ENCODE data around the gene ARHGAP42. TPM values are rescaled to one million over a fixed set of nuclear protein-coding genes. Genes with fewer than 3 reads are reported as not detected.

Gene ARHGAP42
- total and polyA plus RNA-seq, 2 donors = 6.0 to 24.4 TPM

- Histone ChIP-seq H3K9me3 (ENCODE audit: control insufficient read depth in 2 of 2, insufficient read depth in 1 of 2, low read length in 1 of 2) (no peaks in the 10 kb centered on the region), H3K36me3 (ENCODE audit: control insufficient read depth in 2 of 2, insufficient read depth in 2 of 2, low read length in 1 of 2) (no peaks in the 10 kb centered on the region), H3K4me1 (ENCODE audit: control insufficient read depth in 2 of 2, insufficient read depth in 2 of 2, low read length in 2 of 2) (peaks cover 0 to 5% of the 10 kb centered on the region in 2 donors), H3K4me3 (ENCODE audit: low read length in 2 of 2) (no peak overlapping the region), H3K27ac (ENCODE audit: low read depth in 1 of 2, low read length in 1 of 2) (peak overlapping the region in 1 of 2 donors; percentile 31), H3K27me3 (ENCODE audit: control insufficient read depth in 2 of 2, insufficient read depth in 1 of 2, low read length in 1 of 2) (no peaks in the 10 kb centered on the region)
- DNase-seq (ENCODE audit: low read depth in 6 of 9, low spot score in 9 of 9) = no peak
- 97% methylated on average over 6 of the region's 6 CpGs for WGBS
Observed at GRCh38 chr11:100776212-100776896, 89.3 kb downstream of the ARHGAP42 start.

- DNase-seq (ENCODE audit: low read depth in 6 of 9, low spot score in 9 of 9) = no peak
- Histone ChIP-seq H3K27ac (ENCODE audit: low read depth in 1 of 2, low read length in 1 of 2) (peak overlapping the region in 1 of 2 donors; percentile 31), H3K27me3 (ENCODE audit: control insufficient read depth in 2 of 2, insufficient read depth in 1 of 2, low read length in 1 of 2) (no peaks in the 10 kb centered on the region), H3K4me1 (ENCODE audit: control insufficient read depth in 2 of 2, insufficient read depth in 2 of 2, low read length in 2 of 2) (peaks cover 0 to 5% of the 10 kb centered on the region in 2 donors), H3K36me3 (ENCODE audit: control insufficient read depth in 2 of 2, insufficient read depth in 2 of 2, low read length in 1 of 2) (no peaks in the 10 kb centered on the region), H3K4me3 (ENCODE audit: low read length in 2 of 2) (no peak overlapping the region), H3K9me3 (ENCODE audit: control insufficient read depth in 2 of 2, insufficient read depth in 1 of 2, low read length in 1 of 2) (no peaks in the 10 kb centered on the region)
Observed at GRCh38 chr11:100777103-100777502, 90.0 kb downstream of the ARHGAP42 start.

GRCh38 chr11:100777736-100778135, 90.6 kb downstream of the ARHGAP42 start:
- WGBS = 94% methylated on average over 2 of the region's 2 CpGs
- Histone ChIP-seq H3K36me3 (ENCODE audit: control insufficient read depth in 2 of 2, insufficient read depth in 2 of 2, low read length in 1 of 2) (no peaks in the 10 kb centered on the region), H3K9me3 (ENCODE audit: control insufficient read depth in 2 of 2, insufficient read depth in 1 of 2, low read length in 1 of 2) (no peaks in the 10 kb centered on the region), H3K4me3 (ENCODE audit: low read length in 2 of 2) (no peak overlapping the region), H3K27ac (ENCODE audit: low read depth in 1 of 2, low read length in 1 of 2) (no peak overlapping the region), H3K27me3 (ENCODE audit: control insufficient read depth in 2 of 2, insufficient read depth in 1 of 2, low read length in 1 of 2) (no peaks in the 10 kb centered on the region), H3K4me1 (ENCODE audit: control insufficient read depth in 2 of 2, insufficient read depth in 2 of 2, low read length in 2 of 2) (peaks cover 0 to 5% of the 10 kb centered on the region in 2 donors)
- DNase-seq (ENCODE audit: low read depth in 6 of 9, low spot score in 9 of 9) = no peak

GRCh38 chr11:100778166-100778785, 91.2 kb downstream of the ARHGAP42 start:
- Histone ChIP-seq H3K27me3 (ENCODE audit: control insufficient read depth in 2 of 2, insufficient read depth in 1 of 2, low read length in 1 of 2) (no peaks in the 10 kb centered on the region), H3K36me3 (ENCODE audit: control insufficient read depth in 2 of 2, insufficient read depth in 2 of 2, low read length in 1 of 2) (no peaks in the 10 kb centered on the region), H3K4me3 (ENCODE audit: low read length in 2 of 2) (no peak overlapping the region), H3K4me1 (ENCODE audit: control insufficient read depth in 2 of 2, insufficient read depth in 2 of 2, low read length in 2 of 2) (peaks cover 0 to 5% of the 10 kb centered on the region in 2 donors), H3K9me3 (ENCODE audit: control insufficient read depth in 2 of 2, insufficient read depth in 1 of 2, low read length in 1 of 2) (no peaks in the 10 kb centered on the region), H3K27ac (ENCODE audit: low read depth in 1 of 2, low read length in 1 of 2) (no peak overlapping the region)
- 17% methylated on average over 3 of the region's 3 CpGs for WGBS
- DNase-seq (ENCODE audit: low read depth in 6 of 9, low spot score in 9 of 9) = no peak

- Histone ChIP-seq H3K27ac (ENCODE audit: low read depth in 1 of 2, low read length in 1 of 2) (no peak overlapping the region), H3K27me3 (ENCODE audit: control insufficient read depth in 2 of 2, insufficient read depth in 1 of 2, low read length in 1 of 2) (no peaks in the 10 kb centered on the region), H3K4me1 (ENCODE audit: control insufficient read depth in 2 of 2, insufficient read depth in 2 of 2, low read length in 2 of 2) (no peaks in the 10 kb centered on the region), H3K4me3 (ENCODE audit: low read length in 2 of 2) (no peak overlapping the region), H3K9me3 (ENCODE audit: control insufficient read depth in 2 of 2, insufficient read depth in 1 of 2, low read length in 1 of 2) (no peaks in the 10 kb centered on the region), H3K36me3 (ENCODE audit: control insufficient read depth in 2 of 2, insufficient read depth in 2 of 2, low read length in 1 of 2) (no peaks in the 10 kb centered on the region)
- no peak for DNase-seq (ENCODE audit: low read depth in 6 of 9, low spot score in 9 of 9)
- WGBS = 98% methylated on average over 8 of the region's 8 CpGs
Observed at GRCh38 chr11:100780470-100780869, 93.4 kb downstream of the ARHGAP42 start.

- H3K27ac ChIP-seq (ENCODE audit: low read depth in 1 of 2, low read length in 1 of 2) = no peak overlapping the region
- WGBS = 90% methylated on average over 5 of the region's 5 CpGs
- DNase-seq (ENCODE audit: low read depth in 6 of 9, low spot score in 9 of 9) = no peak
Observed at GRCh38 chr11:100785148-100785983, 98.3 kb downstream of the ARHGAP42 start.

GRCh38 chr11:100788561-100789295, 101.6 kb downstream of the ARHGAP42 start:
- H3K4me3 ChIP-seq (ENCODE audit: low read length in 2 of 2) = no peak overlapping the region
- H3K36me3 ChIP-seq (ENCODE audit: control insufficient read depth in 2 of 2, insufficient read depth in 2 of 2, low read length in 1 of 2) = no peaks in the 10 kb centered on the region
- DNase-seq (ENCODE audit: low read depth in 6 of 9, low spot score in 9 of 9) = no peak
- no peaks in the 10 kb centered on the region for H3K27me3 ChIP-seq (ENCODE audit: control insufficient read depth in 2 of 2, insufficient read depth in 1 of 2, low read length in 1 of 2)
- no peaks in the 10 kb centered on the region for H3K9me3 ChIP-seq (ENCODE audit: control insufficient read depth in 2 of 2, insufficient read depth in 1 of 2, low read length in 1 of 2)
- peak overlapping the region in 1 of 2 donors; percentile 10 for H3K27ac ChIP-seq (ENCODE audit: low read depth in 1 of 2, low read length in 1 of 2)
- no peaks in the 10 kb centered on the region for H3K4me1 ChIP-seq (ENCODE audit: control insufficient read depth in 2 of 2, insufficient read depth in 2 of 2, low read length in 2 of 2)
- WGBS = 90% methylated on average over 1 of the region's 1 CpG

More at GRCh38 chr11:100785148-100785983, 98.3 kb downstream of the ARHGAP42 start:
- no peaks in the 10 kb centered on the region for H3K9me3 ChIP-seq (ENCODE audit: control insufficient read depth in 2 of 2, insufficient read depth in 1 of 2, low read length in 1 of 2)
- no peaks in the 10 kb centered on the region for H3K4me1 ChIP-seq (ENCODE audit: control insufficient read depth in 2 of 2, insufficient read depth in 2 of 2, low read length in 2 of 2)
- H3K27me3 ChIP-seq (ENCODE audit: control insufficient read depth in 2 of 2, insufficient read depth in 1 of 2, low read length in 1 of 2) = no peaks in the 10 kb centered on the region
- H3K4me3 ChIP-seq (ENCODE audit: low read length in 2 of 2) = no peak overlapping the region
- H3K36me3 ChIP-seq (ENCODE audit: control insufficient read depth in 2 of 2, insufficient read depth in 2 of 2, low read length in 1 of 2) = no peaks in the 10 kb centered on the region

- Histone ChIP-seq H3K9me3 (ENCODE audit: control insufficient read depth in 2 of 2, insufficient read depth in 1 of 2, low read length in 1 of 2) (no peaks in the 10 kb centered on the region), H3K27ac (ENCODE audit: low read depth in 1 of 2, low read length in 1 of 2) (peak overlapping the region in 1 of 2 donors; percentile 41), H3K27me3 (ENCODE audit: control insufficient read depth in 2 of 2, insufficient read depth in 1 of 2, low read length in 1 of 2) (no peaks in the 10 kb centered on the region), H3K36me3 (ENCODE audit: control insufficient read depth in 2 of 2, insufficient read depth in 2 of 2, low read length in 1 of 2) (no peaks in the 10 kb centered on the region), H3K4me1 (ENCODE audit: control insufficient read depth in 2 of 2, insufficient read depth in 2 of 2, low read length in 2 of 2) (no peaks in the 10 kb centered on the region), H3K4me3 (ENCODE audit: low read length in 2 of 2) (no peak overlapping the region)
- DNase-seq (ENCODE audit: low read depth in 6 of 9, low spot score in 9 of 9) = no peak
- WGBS = 93% methylated on average over 6 of the region's 6 CpGs
Observed at GRCh38 chr11:100789500-100789899, 102.4 kb downstream of the ARHGAP42 start.
